ENCODE data around the gene KRT78.

DNA sequence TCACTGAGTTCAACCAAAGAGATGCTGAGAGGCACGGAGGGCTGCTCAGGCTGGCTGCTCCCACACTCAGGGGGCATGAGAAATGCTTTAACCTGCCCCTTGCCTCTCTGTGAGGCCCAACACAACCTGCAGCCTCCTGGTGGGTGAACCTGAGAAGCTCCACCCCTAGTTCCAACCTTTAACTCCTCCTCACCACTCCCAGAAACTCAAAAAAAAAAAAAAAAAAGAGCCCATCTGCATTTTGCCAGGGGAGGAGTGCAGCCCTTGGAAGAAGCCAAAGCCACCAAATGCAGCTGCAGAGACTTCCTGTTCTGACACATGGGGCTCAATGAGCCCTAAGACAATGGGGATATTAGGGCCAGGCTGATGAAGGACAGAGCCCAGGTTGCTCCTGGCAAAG, 43.8 kb downstream of the KRT78 start:
- TF ChIP-seq, protein P1, sequence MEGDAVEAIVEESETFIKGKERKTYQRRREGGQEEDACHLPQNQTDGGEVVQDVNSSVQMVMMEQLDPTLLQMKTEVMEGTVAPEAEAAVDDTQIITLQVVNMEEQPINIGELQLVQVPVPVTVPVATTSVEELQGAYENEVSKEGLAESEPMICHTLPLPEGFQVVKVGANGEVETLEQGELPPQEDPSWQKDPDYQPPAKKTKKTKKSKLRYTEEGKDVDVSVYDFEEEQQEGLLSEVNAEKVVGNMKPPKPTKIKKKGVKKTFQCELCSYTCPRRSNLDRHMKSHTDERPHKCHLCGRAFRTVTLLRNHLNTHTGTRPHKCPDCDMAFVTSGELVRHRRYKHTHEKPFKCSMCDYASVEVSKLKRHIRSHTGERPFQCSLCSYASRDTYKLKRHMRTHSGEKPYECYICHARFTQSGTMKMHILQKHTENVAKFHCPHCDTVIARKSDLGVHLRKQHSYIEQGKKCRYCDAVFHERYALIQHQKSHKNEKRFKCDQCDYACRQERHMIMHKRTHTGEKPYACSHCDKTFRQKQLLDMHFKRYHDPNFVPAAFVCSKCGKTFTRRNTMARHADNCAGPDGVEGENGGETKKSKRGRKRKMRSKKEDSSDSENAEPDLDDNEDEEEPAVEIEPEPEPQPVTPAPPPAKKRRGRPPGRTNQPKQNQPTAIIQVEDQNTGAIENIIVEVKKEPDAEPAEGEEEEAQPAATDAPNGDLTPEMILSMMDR (IDR thresholded peaks at IDR 0.05): no peak
- TF ChIP-seq POLR2A (IDR thresholded peaks at IDR 0.05): no peak
